HepG2 (cell line): ENCODE data around the gene PXT1. TPM values are rescaled to one million over a fixed set of nuclear protein-coding genes. Genes with fewer than 3 reads are reported as not detected.

Source experiments
- BHLHE40 ChIP-seq: IDR thresholded peaks from 2 replicates; pipeline ENCODE4 v1.6.1; 2011; ENCODE audit warnings: low read length, improper control_type of control experiment
- KAT2B ChIP-seq: fragments of 150-350 bp; IDR thresholded peaks from 2 replicates; pipeline ENCODE4 v1.6.1; 2014; ENCODE audit warnings: low read depth, low read length, borderline replicate concordance
- KLF11 ChIP-seq: IDR thresholded peaks from 2 replicates; pipeline ENCODE4 v1.6.1; 2016; ENCODE audit warnings: missing compliant biosample characterization
- PAXIP1 ChIP-seq: sonication (generic); formaldehyde crosslinking; conservative IDR thresholded peaks from 2 replicates; pipeline ENCODE4 v1.4.0; 2020; ENCODE audit warnings: mild to moderate bottlenecking, missing genetic modification reagents, moderate library complexity
- PHF20 ChIP-seq: sonication (generic); formaldehyde crosslinking; IDR thresholded peaks from 2 replicates; pipeline ENCODE4 v1.5.0; 2020; ENCODE audit warnings: mild to moderate bottlenecking, missing genetic modification reagents
- RXRB ChIP-seq: IDR thresholded peaks from 2 replicates; pipeline ENCODE4 v1.6.1; 2016; ENCODE audit warnings: borderline replicate concordance, missing genetic modification reagents, missing compliant biosample characterization
- SOX13 ChIP-seq, 3 experiments: fragments of 450-650 bp in 1 of 3; sonication (generic) in 1 of 3; formaldehyde crosslinking in 1 of 3; IDR thresholded peaks in 2 of 3; conservative IDR thresholded peaks in 1 of 3; 2 replicates each; pipeline versions ENCODE4 v1.5.0 to v1.6.1; 2016 to 2020; ENCODE audit warnings: antibody characterized with exemption in 1 of 3, mild to moderate bottlenecking in 1 of 3, missing compliant biosample characterization in 1 of 3, missing genetic modification reagents in 1 of 3, moderate library complexity in 1 of 3
- SRSF9 ChIP-seq: fragments of 200-400 bp; formaldehyde crosslinking; IDR thresholded peaks from 2 replicates; pipeline ENCODE4 v1.6.1; 2018; ENCODE audit warnings: borderline replicate concordance, mild to moderate bottlenecking, low read depth, low read length; ENCODE audit not compliant: insufficient read depth, poor library complexity, severe bottlenecking
- ZFAT ChIP-seq: sonication (generic); formaldehyde crosslinking; conservative IDR thresholded peaks from 2 replicates; pipeline ENCODE4 v1.8.1; 2023; ENCODE audit warnings: missing genetic modification reagents, inconsistent platforms
- ZNF142 ChIP-seq: sonication (generic); formaldehyde crosslinking; IDR thresholded peaks from 2 replicates; pipeline ENCODE4 v1.4.0; 2020; ENCODE audit warnings: missing genetic modification reagents
- ZNF496 ChIP-seq: sonication (generic); formaldehyde crosslinking; IDR thresholded peaks from 2 replicates; pipeline ENCODE4 v1.8.1; 2023; ENCODE audit warnings: mild to moderate bottlenecking, moderate library complexity, missing genetic modification reagents; ENCODE audit not compliant: insufficient replicate concordance
- ZNF737 ChIP-seq: sonication (generic); formaldehyde crosslinking; IDR thresholded peaks from 2 replicates; pipeline ENCODE4 v1.5.0; 2020; ENCODE audit warnings: missing genetic modification reagents, mild to moderate bottlenecking, borderline replicate concordance
- ZSCAN12 ChIP-seq: sonication (generic); formaldehyde crosslinking; IDR thresholded peaks from 2 replicates; pipeline ENCODE4 v1.9.0; 2021; ENCODE audit warnings: mild to moderate bottlenecking, missing genetic modification reagents
- polyA plus RNA-seq, 8 experiments: library from polyadenylated mRNA; depleted of rRNA in 3 of 8; stranded (reverse) in 7 of 8; unstranded in 1 of 8; fragments of >200 nt; fragmentation: Illumina TruSeq in 4 of 8; extraction: Trizol in 4 of 8; gene quantifications; 2 replicates each; pipeline versions ENCODE4 v1.2.1 to v1.2.3, GENCODE V29; 2011 to 2016; ENCODE audit warnings: low read depth in 4 of 8, missing spikeins in 1 of 8, mixed read lengths in 1 of 8; ENCODE audit not compliant: insufficient read depth in 1 of 8
- total RNA-seq, 5 experiments: library from RNA; depleted of rRNA; stranded (reverse); fragments of >200 nt; fragmentation: Illumina TruSeq; extraction: Trizol; gene quantifications; 2 replicates each; pipeline ENCODE4 v1.2.3, GENCODE V29; 2016; ENCODE audit warnings: low read depth in 1 of 5
- TF ChIP-seq, protein P1 (sequence below): sonication (generic); formaldehyde crosslinking; IDR thresholded peaks from 2 replicates; pipeline ENCODE4 v1.9.0; 2022; ENCODE audit warnings: low read depth, missing genetic modification reagents
- TF ChIP-seq, protein P2 (sequence below): sonication (generic); formaldehyde crosslinking; IDR thresholded peaks from 2 replicates; pipeline ENCODE4 v1.4.0; 2020; ENCODE audit warnings: missing genetic modification reagents

The PXT1 gene
- total and polyA plus RNA-seq, 2 of the 13 experiments (the other 11 are each of a cell fraction or from before 2014, with no cell fraction given): 0.04 TPM; not detected in 1

- peak; percentile 63 for TF ChIP-seq PAXIP1 (CRISPR knock-in tag)
- no peak for TF ChIP-seq SRSF9
- no peak; the same call in 1 of the 2 replicates for TF ChIP-seq SOX13 (IDR thresholded peaks at IDR 0.05)
- TF ChIP-seq SOX13 (CRISPR knock-in tag; conservative IDR thresholded peaks at IDR 0.05 in 1 of 2, IDR thresholded peaks at IDR 0.05 in 1 of 2): peak in 1 of 2 experiments; percentile 69; a peak in 2 of 4 replicates
- TF ChIP-seq PHF20 (CRISPR knock-in tag): no peak
- TF ChIP-seq RXRB (CRISPR knock-in tag): peak; percentile 53; the same call in 1 of the 2 replicates
- no peak for TF ChIP-seq KAT2B
- peak; percentile 84 for TF ChIP-seq ZNF142 (CRISPR knock-in tag)
- TF ChIP-seq, protein P1, sequence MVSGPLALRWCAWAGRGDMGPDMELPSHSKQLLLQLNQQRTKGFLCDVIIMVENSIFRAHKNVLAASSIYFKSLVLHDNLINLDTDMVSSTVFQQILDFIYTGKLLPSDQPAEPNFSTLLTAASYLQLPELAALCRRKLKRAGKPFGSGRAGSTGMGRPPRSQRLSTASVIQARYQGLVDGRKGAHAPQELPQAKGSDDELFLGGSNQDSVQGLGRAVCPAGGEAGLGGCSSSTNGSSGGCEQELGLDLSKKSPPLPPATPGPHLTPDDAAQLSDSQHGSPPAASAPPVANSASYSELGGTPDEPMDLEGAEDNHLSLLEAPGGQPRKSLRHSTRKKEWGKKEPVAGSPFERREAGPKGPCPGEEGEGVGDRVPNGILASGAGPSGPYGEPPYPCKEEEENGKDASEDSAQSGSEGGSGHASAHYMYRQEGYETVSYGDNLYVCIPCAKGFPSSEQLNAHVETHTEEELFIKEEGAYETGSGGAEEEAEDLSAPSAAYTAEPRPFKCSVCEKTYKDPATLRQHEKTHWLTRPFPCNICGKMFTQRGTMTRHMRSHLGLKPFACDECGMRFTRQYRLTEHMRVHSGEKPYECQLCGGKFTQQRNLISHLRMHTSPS: no peak
- TF ChIP-seq BHLHE40: 0 out of 2 replicates have a peak, but pooled peaks have one; percentile 27
- TF ChIP-seq ZFAT (CRISPR knock-in tag): 0 out of 2 replicates have a peak, but pooled peaks have one; percentile 29
- no peak for TF ChIP-seq ZSCAN12 (CRISPR knock-in tag)
- TF ChIP-seq ZNF737 (CRISPR knock-in tag): no peak
- TF ChIP-seq, protein P2, sequence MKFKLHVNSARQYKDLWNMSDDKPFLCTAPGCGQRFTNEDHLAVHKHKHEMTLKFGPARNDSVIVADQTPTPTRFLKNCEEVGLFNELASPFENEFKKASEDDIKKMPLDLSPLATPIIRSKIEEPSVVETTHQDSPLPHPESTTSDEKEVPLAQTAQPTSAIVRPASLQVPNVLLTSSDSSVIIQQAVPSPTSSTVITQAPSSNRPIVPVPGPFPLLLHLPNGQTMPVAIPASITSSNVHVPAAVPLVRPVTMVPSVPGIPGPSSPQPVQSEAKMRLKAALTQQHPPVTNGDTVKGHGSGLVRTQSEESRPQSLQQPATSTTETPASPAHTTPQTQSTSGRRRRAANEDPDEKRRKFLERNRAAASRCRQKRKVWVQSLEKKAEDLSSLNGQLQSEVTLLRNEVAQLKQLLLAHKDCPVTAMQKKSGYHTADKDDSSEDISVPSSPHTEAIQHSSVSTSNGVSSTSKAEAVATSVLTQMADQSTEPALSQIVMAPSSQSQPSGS (CRISPR knock-in tag): peak; percentile 66
- TF ChIP-seq ZNF496 (CRISPR knock-in tag): no peak
- no peak for TF ChIP-seq KLF11
Observed at GRCh38 chr6:36423101-36423824, 19.4 kb downstream of the PXT1 start (continued).
